Activated T-cell treated with anti-CD3 and anti-CD28 coated beads, Interleukin-2, amount 50 U/mL, for 48 hours (primary cell): ENCODE measurements around the gene TNFAIP8.
A peak's percentile ranks its signal among the peaks of the same experiment; 100 is the strongest.

ENCODE experiments used
- DNase-seq, 2 experiments: peaks; one replicate each; pipeline ENCODE4 v3.0.0-alpha.2; 2020

The TNFAIP8 gene

GRCh38 chr5:119329666-119330065 is 26.2 kb upstream of the TNFAIP8 start:
- peak in 1 of 2 experiments; percentile 17 for DNase-seq

- DNase-seq: peak; percentile 75 to 76
These were observed 25.2 kb upstream of the TNFAIP8 start for GRCh38 chr5:119330367-119331183.

- peak in 1 of 2 experiments; percentile 18 for DNase-seq
These were observed 24.2 kb upstream of the TNFAIP8 start for GRCh38 chr5:119331566-119332095.

GRCh38 chr5:119332208-119332607 is 23.6 kb upstream of the TNFAIP8 start:
- DNase-seq: no peak

- DNase-seq: no peak
These were observed 22.8 kb upstream of the TNFAIP8 start for GRCh38 chr5:119332978-119333401.

GRCh38 chr5:119333421-119333851 is 22.4 kb upstream of the TNFAIP8 start:
- DNase-seq: peak in 1 of 2 experiments; percentile 42

GRCh38 chr5:119335261-119335677 is 20.6 kb upstream of the TNFAIP8 start:
- peak in 1 of 2 experiments; percentile 21 for DNase-seq

GRCh38 chr5:119336262-119336661 is 19.6 kb upstream of the TNFAIP8 start:
- DNase-seq: peak in 1 of 2 experiments; percentile 23

GRCh38 chr5:119336845-119337580 is 18.8 kb upstream of the TNFAIP8 start:
- DNase-seq: no peak

GRCh38 chr5:119338326-119338946 is 17.4 kb upstream of the TNFAIP8 start:
- peak in 1 of 2 experiments; percentile 45 for DNase-seq

- peak in 1 of 2 experiments; percentile 26 for DNase-seq
These were observed 16.5 kb upstream of the TNFAIP8 start for GRCh38 chr5:119339344-119339743.

- DNase-seq: peak in 1 of 2 experiments; percentile 49
These were observed 15.9 kb upstream of the TNFAIP8 start for GRCh38 chr5:119339965-119340364.

- peak in 1 of 2 experiments; percentile 71 for DNase-seq
These were observed 15.1 kb upstream of the TNFAIP8 start for GRCh38 chr5:119340597-119341218.

GRCh38 chr5:119341452-119342349 is 14.1 kb upstream of the TNFAIP8 start:
- DNase-seq: peak in 1 of 2 experiments; percentile 70

GRCh38 chr5:119342406-119342805 is 13.4 kb upstream of the TNFAIP8 start:
- no peak for DNase-seq

GRCh38 chr5:119343052-119343451 is 12.8 kb upstream of the TNFAIP8 start:
- DNase-seq: no peak

GRCh38 chr5:119343766-119344165 is 12.1 kb upstream of the TNFAIP8 start:
- peak in 1 of 2 experiments; percentile 72 for DNase-seq

- peak in 1 of 2 experiments; percentile 25 for DNase-seq
These were observed 11.6 kb upstream of the TNFAIP8 start for GRCh38 chr5:119344231-119344630.

- no peak for DNase-seq
These were observed 10.0 kb upstream of the TNFAIP8 start for GRCh38 chr5:119345861-119346260.

- DNase-seq: no peak
These were observed 9.4 kb upstream of the TNFAIP8 start for GRCh38 chr5:119346394-119346793.

- no peak for DNase-seq
These were observed 8.2 kb upstream of the TNFAIP8 start for GRCh38 chr5:119347574-119347973.
